Measurements from ENCODE around the gene MYO5C.

Gene MYO5C

DNA sequence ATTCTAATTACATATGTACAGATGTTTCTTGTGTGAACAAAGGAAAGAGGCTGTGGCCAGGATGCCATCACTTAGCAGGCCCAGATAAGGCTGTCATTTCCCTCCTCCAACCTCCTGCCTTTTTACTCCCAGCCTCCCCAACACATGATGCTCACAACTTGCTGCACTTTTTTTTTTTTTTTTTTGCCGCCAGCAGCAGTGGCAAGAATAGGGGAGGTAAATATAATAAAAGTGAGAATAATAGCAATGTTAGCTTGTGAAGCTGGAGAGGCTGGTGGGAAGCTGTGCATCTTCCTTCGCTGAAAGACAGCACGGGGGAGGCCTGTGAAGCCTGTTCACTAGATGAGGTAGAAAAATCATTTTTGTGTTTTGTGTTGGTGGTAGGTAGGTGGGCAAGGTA is 42.5 kb upstream of the MYO5C start:
- intact Hi-C loops (cut with DNase I; ENCODE audit: low total_unique reads), result no loop called here
- no peak for DNase-seq
- Histone ChIP-seq H3K9me3 (no peaks in the 10 kb centered on the region), H3K27ac (no peak overlapping the region), H3K27me3 (no peaks in the 10 kb centered on the region), H3K4me3 (no peak overlapping the region), H3K36me3 (peaks cover 9 to 42% (median 18%) of the 10 kb centered on the region in 3 donors), H3K4me1 (no peaks in the 10 kb centered on the region)
- no peak for TF ChIP-seq CTCF (IDR thresholded peaks at IDR 0.05)

DNA sequence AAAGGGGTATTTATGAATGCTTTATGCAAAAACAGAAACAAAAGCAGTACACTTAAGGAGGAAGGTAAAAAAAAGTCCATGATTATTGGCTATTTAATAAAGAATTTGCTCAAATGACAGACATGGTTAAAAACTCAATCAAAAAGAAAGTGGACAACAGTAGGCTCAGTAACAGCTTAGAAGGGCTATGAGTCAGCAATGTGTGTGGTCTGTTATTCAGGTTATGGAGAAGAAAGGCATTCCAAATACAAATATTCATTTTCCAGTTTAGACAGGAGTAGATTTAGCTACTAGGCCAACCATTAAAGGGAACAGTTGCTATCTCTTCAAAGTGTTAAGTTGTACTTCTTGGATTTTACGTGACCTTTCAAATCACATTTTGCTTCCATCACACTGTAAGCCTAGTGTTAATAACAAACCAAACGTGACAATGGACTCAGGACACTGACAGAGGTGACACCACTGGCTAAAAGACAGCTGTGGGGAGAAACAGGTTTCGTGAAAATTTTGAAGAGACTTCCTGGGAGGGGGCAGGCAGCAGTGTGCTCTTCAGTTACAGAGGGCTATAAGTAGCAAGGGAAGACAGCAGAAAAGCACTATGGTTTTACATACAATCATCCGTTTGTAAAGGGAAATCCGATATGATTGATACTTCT is 41.7 kb upstream of the MYO5C start:
- H3K4me1 ChIP-seq, result no peaks in the 10 kb centered on the region
- H3K4me3 ChIP-seq, result no peak overlapping the region
- intact Hi-C loops (cut with DNase I; ENCODE audit: low total_unique reads), result no loop called here
- H3K36me3 ChIP-seq, result peaks cover 9 to 37% (median 18%) of the 10 kb centered on the region in 3 donors
- H3K9me3 ChIP-seq, result no peaks in the 10 kb centered on the region
- no peak overlapping the region for H3K27ac ChIP-seq
- no peak for DNase-seq
- H3K27me3 ChIP-seq, result no peaks in the 10 kb centered on the region
- TF ChIP-seq CTCF (IDR thresholded peaks at IDR 0.05), result no peak

DNA sequence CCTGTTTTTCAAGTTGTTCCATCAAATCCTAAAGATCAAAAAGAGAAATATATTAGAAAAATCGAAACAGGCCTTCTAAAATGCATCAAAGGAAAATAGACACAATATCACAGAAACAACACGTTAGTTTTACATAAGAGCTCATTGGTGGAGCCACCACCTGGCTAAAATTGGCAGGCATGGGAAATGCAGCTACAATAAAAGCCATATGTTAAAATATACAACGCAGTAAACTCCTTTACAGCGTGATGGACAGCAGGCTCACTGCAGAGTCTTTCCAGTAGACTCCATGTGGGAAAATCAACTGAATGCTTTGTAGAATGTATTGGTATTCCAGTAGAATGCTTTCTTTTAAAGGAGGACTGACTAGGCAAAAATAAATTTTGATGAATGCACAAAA is 40.9 kb upstream of the MYO5C start:
- intact Hi-C loops (cut with DNase I; ENCODE audit: low total_unique reads), result no loop called here

GRCh38 chr15:52334491-52335160 is 39.0 kb upstream of the MYO5C start:
- TF ChIP-seq CTCF (IDR thresholded peaks at IDR 0.05), result no peak
- intact Hi-C loops (cut with DNase I; ENCODE audit: low total_unique reads), result no loop called here
- no peaks in the 10 kb centered on the region for H3K4me1 ChIP-seq
- H3K27me3 ChIP-seq, result no peaks in the 10 kb centered on the region
- no peaks in the 10 kb centered on the region for H3K9me3 ChIP-seq
- H3K27ac ChIP-seq, result no peak overlapping the region
- H3K36me3 ChIP-seq, result peaks cover 9 to 27% (median 14%) of the 10 kb centered on the region in 3 donors
- H3K4me3 ChIP-seq, result no peak overlapping the region
- DNase-seq, result no peak

More for the DNA sequence above, 40.9 kb upstream of the MYO5C start:
- H3K4me3 ChIP-seq, result no peak overlapping the region
- H3K36me3 ChIP-seq, result peaks cover 9 to 31% (median 18%) of the 10 kb centered on the region in 3 donors
- no peak overlapping the region for H3K27ac ChIP-seq
- no peak for TF ChIP-seq CTCF (IDR thresholded peaks at IDR 0.05)
- no peaks in the 10 kb centered on the region for H3K27me3 ChIP-seq
- H3K9me3 ChIP-seq, result no peaks in the 10 kb centered on the region
- no peaks in the 10 kb centered on the region for H3K4me1 ChIP-seq
- DNase-seq, result no peak

GRCh38 chr15:52331490-52332240 is 36.1 kb upstream of the MYO5C start:
- no peak for DNase-seq
- Histone ChIP-seq H3K36me3 (peaks cover 27 to 40% (median 37%) of the 10 kb centered on the region in 3 donors), H3K27me3 (no peaks in the 10 kb centered on the region), H3K27ac (no peak overlapping the region), H3K9me3 (no peaks in the 10 kb centered on the region), H3K4me1 (no peaks in the 10 kb centered on the region), H3K4me3 (no peak overlapping the region)
- no peak for TF ChIP-seq CTCF (IDR thresholded peaks at IDR 0.05)
- intact Hi-C loops (cut with DNase I; ENCODE audit: low total_unique reads), result no loop called here

All from tibial artery (tissue), 4 donors.